ENCODE measurements around the gene GPR21.

GRCh38 chr9:123074628-123075027 lies 41.2 kb downstream of the GPR21 start:
- no peak for TF ChIP-seq CTCF (conservative IDR thresholded peaks at IDR 0.05 in 1 of 2, IDR thresholded peaks at IDR 0.05 in 1 of 2; ENCODE audit: extremely low read depth in 1 of 2, insufficient read depth in 1 of 2, low read depth in 1 of 2, low read length in 2 of 2)
- TF ChIP-seq EZH2 (IDR thresholded peaks at IDR 0.05; ENCODE audit: borderline replicate concordance, low read length), result no peak
